ENCODE data around the gene PNCK. TPM values are rescaled to one million over a fixed set of nuclear protein-coding genes. Genes with fewer than 3 reads are reported as not detected.

Gene PNCK
- total and polyA plus RNA-seq, 2 of the 13 experiments (the other 11 are each of a cell fraction or from before 2014, with no cell fraction given): 33.1 TPM; not detected in 1

- FAIRE-seq (no peak), ATAC-seq (no peak), DNase-seq (ENCODE audit: low spot score) (no peak)
- no peak overlapping the region for H3K9ac ChIP-seq (ENCODE audit: insufficient read depth, low read depth, low read length)
- ChIA-PET POLR2A (interaction anchor here (1.6 to 15.1 kb wide), 4 partner anchors 9 to 39 kb away, joined by 4 to 596 read pairs (median 113); partner anchors contain the start of gene DUSP9), CTCF (ENCODE audit: low intra/inter-chr PET ratio, low total read pairs) (interaction anchor here (3.1 kb wide), 1 partner anchor 29 kb away, joined by 21 read pairs; no protein-coding TSS in a partner anchor)
- H3K36me3 ChIP-seq (replicated peaks in 1 of 2; ENCODE audit: control insufficient read depth in 1 of 2, insufficient read depth in 2 of 2, low read length in 2 of 2): no peaks in the 10 kb centered on the region
- peak overlapping the region; percentile 46; the same call in 1 of the 2 replicates for H3K4me2 ChIP-seq (ENCODE audit: low read depth, low read length)
- H4K20me1 ChIP-seq (ENCODE audit: insufficient read depth, low read length): no peaks in the 10 kb centered on the region
- no peaks in the 10 kb centered on the region for H3K27me3 ChIP-seq (ENCODE audit: control insufficient read depth in 1 of 2, insufficient read depth in 2 of 2, low read length in 2 of 2)
- BruUV-seq (replicated peaks): no TSS peak
- H3K79me2 ChIP-seq (ENCODE audit: insufficient read depth, low read length): peaks cover 10% of the 10 kb centered on the region
- no peak overlapping the region for H3K4me3 ChIP-seq (replicated peaks in 1 of 3; ENCODE audit: insufficient read depth in 1 of 3, low read depth in 2 of 3, low read length in 3 of 3)
- H2AFZ ChIP-seq (ENCODE audit: low read length): no peak overlapping the region
- intact Hi-C loops (cut with micrococcal nuclease; ENCODE audit: unreplicated experiment) (no loop called here), in situ Hi-C loops (cut with HindIII; ENCODE audit: extremely low pct_ligation_motif_present, low pct_unique_long_range_greater_than_20kb) (no loop called here)
- no peak overlapping the region for H3K27ac ChIP-seq (ENCODE audit: extremely low read length, insufficient read depth, low read length)
- WGBS (ENCODE audit: low lambda C conversion rate): 36% methylated on average over 5 of the region's 20 CpGs
- no peak for TF ChIP-seq GMEB1 (CRISPR knock-in tag; IDR thresholded peaks at IDR 0.05; ENCODE audit: borderline replicate concordance)
- H3K9me3 ChIP-seq (ENCODE audit: low read length): no peaks in the 10 kb centered on the region
- peaks cover 78% of the 10 kb centered on the region for H3K4me1 ChIP-seq (ENCODE audit: insufficient read depth, low read length)
Observed at GRCh38 chrX:153638436-153639176, 35.0 kb downstream of the PNCK start.

- Histone ChIP-seq H3K27ac (ENCODE audit: extremely low read length, insufficient read depth, low read length) (no peak overlapping the region), H3K36me3 (replicated peaks in 1 of 2; ENCODE audit: control insufficient read depth in 1 of 2, insufficient read depth in 2 of 2, low read length in 2 of 2) (no peaks in the 10 kb centered on the region), H4K20me1 (ENCODE audit: insufficient read depth, low read length) (no peaks in the 10 kb centered on the region), H3K27me3 (ENCODE audit: control insufficient read depth in 1 of 2, insufficient read depth in 2 of 2, low read length in 2 of 2) (no peaks in the 10 kb centered on the region), H3K4me2 (ENCODE audit: low read depth, low read length) (peak overlapping the region; percentile 46), H3K9me3 (ENCODE audit: low read length) (no peaks in the 10 kb centered on the region), H2AFZ (ENCODE audit: low read length) (no peak overlapping the region), H3K4me1 (ENCODE audit: insufficient read depth, low read length) (peaks cover 78% of the 10 kb centered on the region), H3K9ac (ENCODE audit: insufficient read depth, low read depth, low read length) (no peak overlapping the region), H3K4me3 (replicated peaks in 1 of 3; ENCODE audit: insufficient read depth in 1 of 3, low read depth in 2 of 3, low read length in 3 of 3) (no peak overlapping the region; a peak in 1 of 6 replicates), H3K79me2 (ENCODE audit: insufficient read depth, low read length) (peaks cover 4% of the 10 kb centered on the region)
- in situ Hi-C loops (cut with HindIII; ENCODE audit: extremely low pct_ligation_motif_present, low pct_unique_long_range_greater_than_20kb) (no loop called here), intact Hi-C loops (cut with micrococcal nuclease; ENCODE audit: unreplicated experiment) (no loop called here)
- WGBS (ENCODE audit: low lambda C conversion rate): no CpG with 5 or more reads among the region's 6 CpGs
- no peak for ATAC-seq
- no peak for FAIRE-seq
- ChIA-PET POLR2A (interaction anchor here (1.6 to 4.2 kb wide), 3 partner anchors 9 to 39 kb away, joined by 4 to 156 read pairs (median 70); partner anchors contain the start of gene DUSP9), CTCF (ENCODE audit: low intra/inter-chr PET ratio, low total read pairs) (interaction anchor here (3.1 kb wide), 1 partner anchor 28 kb away, joined by 21 read pairs; no protein-coding TSS in a partner anchor)
- BruUV-seq (replicated peaks): no TSS peak
- no peak for DNase-seq (ENCODE audit: low spot score)
- 0 out of 2 replicates have a peak, but pooled peaks have one; percentile 5 for TF ChIP-seq SPEN (CRISPR knock-in tag; IDR thresholded peaks at IDR 0.05; ENCODE audit: low read depth)
- no peak for TF ChIP-seq TFDP1 (CRISPR knock-in tag; IDR thresholded peaks at IDR 0.05; ENCODE audit: borderline replicate concordance)
- no peak for TF ChIP-seq SMC3 (IDR thresholded peaks at IDR 0.05; ENCODE audit: low read length)
- 0 out of 2 replicates have a peak, but pooled peaks have one; percentile 32 for TF ChIP-seq ZNF280B (CRISPR knock-in tag; IDR thresholded peaks at IDR 0.05; ENCODE audit: borderline replicate concordance)
- no peak for TF ChIP-seq NFYC (CRISPR knock-in tag; IDR thresholded peaks at IDR 0.05)
- no peak for TF ChIP-seq THYN1 (CRISPR knock-in tag; IDR thresholded peaks at IDR 0.05; ENCODE audit: borderline replicate concordance, low read depth)
- TF ChIP-seq ADNP (CRISPR knock-in tag; IDR thresholded peaks at IDR 0.05): no peak
- TF ChIP-seq MIER2 (CRISPR knock-in tag; IDR thresholded peaks at IDR 0.05): no peak
- no peak for TF ChIP-seq CTCF (CRISPR knock-in tag; IDR thresholded peaks at IDR 0.05)
Observed at GRCh38 chrX:153638041-153638371, 35.6 kb downstream of the PNCK start.

All from HepG2 (cell line).